ENCODE data around the gene CRISPLD2.

- TF ChIP-seq, protein P1, sequence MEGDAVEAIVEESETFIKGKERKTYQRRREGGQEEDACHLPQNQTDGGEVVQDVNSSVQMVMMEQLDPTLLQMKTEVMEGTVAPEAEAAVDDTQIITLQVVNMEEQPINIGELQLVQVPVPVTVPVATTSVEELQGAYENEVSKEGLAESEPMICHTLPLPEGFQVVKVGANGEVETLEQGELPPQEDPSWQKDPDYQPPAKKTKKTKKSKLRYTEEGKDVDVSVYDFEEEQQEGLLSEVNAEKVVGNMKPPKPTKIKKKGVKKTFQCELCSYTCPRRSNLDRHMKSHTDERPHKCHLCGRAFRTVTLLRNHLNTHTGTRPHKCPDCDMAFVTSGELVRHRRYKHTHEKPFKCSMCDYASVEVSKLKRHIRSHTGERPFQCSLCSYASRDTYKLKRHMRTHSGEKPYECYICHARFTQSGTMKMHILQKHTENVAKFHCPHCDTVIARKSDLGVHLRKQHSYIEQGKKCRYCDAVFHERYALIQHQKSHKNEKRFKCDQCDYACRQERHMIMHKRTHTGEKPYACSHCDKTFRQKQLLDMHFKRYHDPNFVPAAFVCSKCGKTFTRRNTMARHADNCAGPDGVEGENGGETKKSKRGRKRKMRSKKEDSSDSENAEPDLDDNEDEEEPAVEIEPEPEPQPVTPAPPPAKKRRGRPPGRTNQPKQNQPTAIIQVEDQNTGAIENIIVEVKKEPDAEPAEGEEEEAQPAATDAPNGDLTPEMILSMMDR (IDR thresholded peaks at IDR 0.05) = no peak
- TF ChIP-seq NFYB (CRISPR knock-in tag; conservative IDR thresholded peaks at IDR 0.05; ENCODE audit: low read depth) (no peak), ESRRA (CRISPR knock-in tag; IDR thresholded peaks at IDR 0.05; ENCODE audit: borderline replicate concordance) (no peak), ETV6 (CRISPR knock-in tag; IDR thresholded peaks at IDR 0.05) (no peak)
- TF ChIP-seq, protein P2, sequence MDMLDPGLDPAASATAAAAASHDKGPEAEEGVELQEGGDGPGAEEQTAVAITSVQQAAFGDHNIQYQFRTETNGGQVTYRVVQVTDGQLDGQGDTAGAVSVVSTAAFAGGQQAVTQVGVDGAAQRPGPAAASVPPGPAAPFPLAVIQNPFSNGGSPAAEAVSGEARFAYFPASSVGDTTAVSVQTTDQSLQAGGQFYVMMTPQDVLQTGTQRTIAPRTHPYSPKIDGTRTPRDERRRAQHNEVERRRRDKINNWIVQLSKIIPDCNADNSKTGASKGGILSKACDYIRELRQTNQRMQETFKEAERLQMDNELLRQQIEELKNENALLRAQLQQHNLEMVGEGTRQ (CRISPR knock-in tag; IDR thresholded peaks at IDR 0.05) = no peak
- TF ChIP-seq, protein P3, sequence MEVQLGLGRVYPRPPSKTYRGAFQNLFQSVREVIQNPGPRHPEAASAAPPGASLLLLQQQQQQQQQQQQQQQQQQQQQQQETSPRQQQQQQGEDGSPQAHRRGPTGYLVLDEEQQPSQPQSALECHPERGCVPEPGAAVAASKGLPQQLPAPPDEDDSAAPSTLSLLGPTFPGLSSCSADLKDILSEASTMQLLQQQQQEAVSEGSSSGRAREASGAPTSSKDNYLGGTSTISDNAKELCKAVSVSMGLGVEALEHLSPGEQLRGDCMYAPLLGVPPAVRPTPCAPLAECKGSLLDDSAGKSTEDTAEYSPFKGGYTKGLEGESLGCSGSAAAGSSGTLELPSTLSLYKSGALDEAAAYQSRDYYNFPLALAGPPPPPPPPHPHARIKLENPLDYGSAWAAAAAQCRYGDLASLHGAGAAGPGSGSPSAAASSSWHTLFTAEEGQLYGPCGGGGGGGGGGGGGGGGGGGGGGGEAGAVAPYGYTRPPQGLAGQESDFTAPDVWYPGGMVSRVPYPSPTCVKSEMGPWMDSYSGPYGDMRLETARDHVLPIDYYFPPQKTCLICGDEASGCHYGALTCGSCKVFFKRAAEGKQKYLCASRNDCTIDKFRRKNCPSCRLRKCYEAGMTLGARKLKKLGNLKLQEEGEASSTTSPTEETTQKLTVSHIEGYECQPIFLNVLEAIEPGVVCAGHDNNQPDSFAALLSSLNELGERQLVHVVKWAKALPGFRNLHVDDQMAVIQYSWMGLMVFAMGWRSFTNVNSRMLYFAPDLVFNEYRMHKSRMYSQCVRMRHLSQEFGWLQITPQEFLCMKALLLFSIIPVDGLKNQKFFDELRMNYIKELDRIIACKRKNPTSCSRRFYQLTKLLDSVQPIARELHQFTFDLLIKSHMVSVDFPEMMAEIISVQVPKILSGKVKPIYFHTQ (CRISPR knock-in tag; IDR thresholded peaks at IDR 0.05) = no peak
- TF ChIP-seq, protein P4, sequence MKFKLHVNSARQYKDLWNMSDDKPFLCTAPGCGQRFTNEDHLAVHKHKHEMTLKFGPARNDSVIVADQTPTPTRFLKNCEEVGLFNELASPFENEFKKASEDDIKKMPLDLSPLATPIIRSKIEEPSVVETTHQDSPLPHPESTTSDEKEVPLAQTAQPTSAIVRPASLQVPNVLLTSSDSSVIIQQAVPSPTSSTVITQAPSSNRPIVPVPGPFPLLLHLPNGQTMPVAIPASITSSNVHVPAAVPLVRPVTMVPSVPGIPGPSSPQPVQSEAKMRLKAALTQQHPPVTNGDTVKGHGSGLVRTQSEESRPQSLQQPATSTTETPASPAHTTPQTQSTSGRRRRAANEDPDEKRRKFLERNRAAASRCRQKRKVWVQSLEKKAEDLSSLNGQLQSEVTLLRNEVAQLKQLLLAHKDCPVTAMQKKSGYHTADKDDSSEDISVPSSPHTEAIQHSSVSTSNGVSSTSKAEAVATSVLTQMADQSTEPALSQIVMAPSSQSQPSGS (CRISPR knock-in tag; IDR thresholded peaks at IDR 0.05; ENCODE audit: borderline replicate concordance, low read depth) = no peak
Measured at GRCh38 chr16:84947996-84948850, 128.4 kb downstream of the CRISPLD2 start.

Data from WTC11 (cell line).